Activated CD4-positive, alpha-beta memory T cell treated with anti-CD3 and anti-CD28 coated beads, Interleukin-2, amount 10 ng/mL, durations not matched to agents 7 days and 5 days (primary cell): ENCODE results near the gene PPFIA4. TPM values are rescaled to one million over a fixed set of nuclear protein-coding genes. Genes with fewer than 3 reads are reported as not detected.

Experiments used
- CTCF ChIA-PET: fragments of 350-600 bp; sonication (Branson Sonifier 250); formaldehyde crosslinking; loops from one replicate; lab custom pipeline; 2021; ENCODE audit warnings: antibody characterized with exemption, inconsistent platforms; lab: Charles Lee
- POLR2A ChIA-PET: fragments of 350-600 bp; sonication (Branson Sonifier 250); formaldehyde crosslinking; loops from one replicate; lab custom pipeline; 2021; ENCODE audit warnings: antibody characterized with exemption; lab: Charles Lee
- DNase-seq: peaks from one replicate; pipeline ENCODE4 v3.0.0-alpha.2; 2020
- H3K27ac Mint-ChIP-seq: one replicate; pipeline ENCODE4 v1.8.0; 2021; ENCODE audit warnings: mild to moderate bottlenecking, mixed read lengths
- H3K27me3 Mint-ChIP-seq: one replicate; pipeline ENCODE4 v1.8.0; 2021; ENCODE audit warnings: mixed read lengths
- H3K36me3 Mint-ChIP-seq: one replicate; pipeline ENCODE4 v1.8.0; 2021; ENCODE audit warnings: low read depth, mixed read lengths
- H3K4me1 Mint-ChIP-seq: one replicate; pipeline ENCODE4 v1.8.0; 2021; ENCODE audit warnings: mixed read lengths
- H3K4me3 Mint-ChIP-seq: one replicate; pipeline ENCODE4 v1.8.0; 2021; ENCODE audit warnings: mild to moderate bottlenecking, mixed read lengths
- H3K9me3 Mint-ChIP-seq: one replicate; pipeline ENCODE4 v1.8.0; 2021; ENCODE audit warnings: mixed read lengths
- total RNA-seq, 2 experiments: library from RNA; stranded (reverse); gene quantifications; one replicate each; pipeline ENCODE4 v1.2.3, GENCODE V29; 2021

The PPFIA4 gene
- total RNA-seq, 2 experiments from 2014 or later: 28.9 to 29.3 TPM

GRCh38 chr1:203127666-203128430 is 101.6 kb downstream of the PPFIA4 start, which contains the start of gene ADORA1:
ADORA1 (plus strand) TSS chr1:203127726; CDS start chr1:203128842, 1,116 bp downstream.
- H3K27me3 Mint-ChIP-seq: peaks cover 62% of the 10 kb centered on the region
- CTCF ChIA-PET: interaction anchor here (1.1 kb wide), 2 partner anchors 10 to 139 kb away, joined by 3 to 7 read pairs; no protein-coding TSS in a partner anchor
- H3K36me3 Mint-ChIP-seq: no peaks in the 10 kb centered on the region
- H3K4me3 Mint-ChIP-seq: no peak within 1 kb of the TSS
- DNase-seq: no peak
- peaks cover 2% of the 10 kb centered on the region for H3K4me1 Mint-ChIP-seq
- POLR2A ChIA-PET: no interaction called here
- H3K27ac Mint-ChIP-seq: no peak within 1 kb of the TSS
- H3K9me3 Mint-ChIP-seq: no peaks in the 10 kb centered on the region

GRCh38 chr1:203128431-203128715 is 102.1 kb downstream of the PPFIA4 start:
- Mint-ChIP-seq H3K36me3 (no peaks in the 10 kb centered on the region), H3K4me3 (no peak overlapping the region), H3K27me3 (peaks cover 62% of the 10 kb centered on the region), H3K4me1 (peaks cover 2% of the 10 kb centered on the region), H3K27ac (no peak overlapping the region), H3K9me3 (no peaks in the 10 kb centered on the region)
- ChIA-PET CTCF (interaction anchor here (1.1 kb wide), 1 partner anchor 11 kb away, joined by 7 read pairs; no protein-coding TSS in a partner anchor), POLR2A (no interaction called here)
- DNase-seq: no peak

Other genes starting within 250 kb of the PPFIA4 start
- 10 to 100 TPM; 59.5 to 70.3 TPM for gene KDM5B, start 218.1 kb upstream of the PPFIA4 start, total RNA-seq
- 1 to 10 TPM; 1.9 to 2.7 TPM for gene PCAT6, start 215.5 kb upstream of the PPFIA4 start, total RNA-seq
- gene RABIF, start 137.3 kb upstream of the PPFIA4 start, total RNA-seq: 10 to 100 TPM; 12.9 to 13.1 TPM
- 10 to 100 TPM; 27.1 to 28.9 TPM for gene KLHL12, start 99.3 kb upstream of the PPFIA4 start, total RNA-seq
- 10 to 100 TPM; 72.6 to 78.1 TPM for gene ADIPOR1, start 68.2 kb upstream of the PPFIA4 start, total RNA-seq
- 10 to 100 TPM; 19.2 to 20.2 TPM for gene CYB5R1, start 59.2 kb upstream of the PPFIA4 start, total RNA-seq
- 10 to 100 TPM; 69.1 to 72.6 TPM for gene TMEM183A, start 19.1 kb upstream of the PPFIA4 start, total RNA-seq
- gene MYOG, start 59.5 kb downstream of the PPFIA4 start, total RNA-seq: not detected
- under 1 TPM in 1 of 2 experiments, not detected in 1; 0.40 TPM for gene ADORA1, start 101.2 kb downstream of the PPFIA4 start, total RNA-seq
- gene MYBPH, start 149.3 kb downstream of the PPFIA4 start, total RNA-seq: not detected
- not detected for gene CHI3L1, start 160.2 kb downstream of the PPFIA4 start, total RNA-seq
- gene CHIT1, start 203.2 kb downstream of the PPFIA4 start, total RNA-seq: under 1 TPM; 0.15 to 0.55 TPM